Endothelial cell of umbilical vein (primary cell): ENCODE data around the gene LHX4. TPM values are rescaled to one million over a fixed set of nuclear protein-coding genes. Genes with fewer than 3 reads are reported as not detected.

Source experiments
- BruUV-seq: library from RNA; stranded (reverse); fragments of 400-500 nt; replicated peaks from 2 replicates; lab custom pipeline; 2021; lab: Mats Ljungman, UMichigan
- CTCF ChIA-PET: fragments of 300-600, 350-600 bp; sonication (Branson Sonifier 250); formaldehyde crosslinking; loops from one replicate; lab custom pipeline; 2021; ENCODE audit warnings: antibody characterized with exemption, inconsistent platforms; lab: Charles Lee
- POLR2A ChIA-PET: fragments of 300-600, 350-600 bp; sonication (Branson Sonifier 250); formaldehyde crosslinking; loops from one replicate; lab custom pipeline; 2021; ENCODE audit warnings: antibody characterized with exemption, inconsistent platforms; lab: Charles Lee
- DNase-seq: peaks from one replicate; pipeline ENCODE4 v3.0.0-alpha.2; 2011; ENCODE audit warnings: low read depth, low spot score
- FAIRE-seq: peaks from 2 replicates; lab custom pipeline; 2011; peaks lifted over from hg19 to GRCh38; lab: Jason Lieb, UNC
- H2AFZ ChIP-seq: 2 replicates; pipeline ENCODE4 v1.6.0; 2012; ENCODE audit warnings: low read depth, low read length, control low read depth, inconsistent platforms
- H3K27ac ChIP-seq: 2 replicates; pipeline ENCODE4 v1.5.1; 2011; ENCODE audit warnings: low read depth, mild to moderate bottlenecking, control low read depth, low read length, moderate library complexity; ENCODE audit not compliant: insufficient read depth
- H3K27me3 ChIP-seq, 2 experiments: 2 replicates each; pipeline versions ENCODE4 v1.6.0 to v1.6.1; 2011; ENCODE audit warnings: low read length in 2 of 2, mixed read lengths in 1 of 2; ENCODE audit not compliant: control insufficient read depth in 2 of 2, insufficient read depth in 2 of 2
- H3K36me3 ChIP-seq, 2 experiments: 2 replicates in 1 of 2; 3 replicates in 1 of 2; pipeline ENCODE4 v1.5.1; 2011; ENCODE audit warnings: low read length in 2 of 2, mild to moderate bottlenecking in 1 of 2, moderate library complexity in 1 of 2; ENCODE audit not compliant: control insufficient read depth in 2 of 2, insufficient read depth in 2 of 2; ENCODE audit errors: extremely low read depth in 1 of 2
- H3K4me1 ChIP-seq: 3 replicates; pipeline ENCODE4 v1.5.1; 2011; ENCODE audit warnings: mild to moderate bottlenecking, low read length; ENCODE audit not compliant: control insufficient read depth, insufficient read depth; ENCODE audit errors: extremely low read depth
- H3K4me2 ChIP-seq: 2 replicates; pipeline ENCODE4 v1.6.1; 2011; ENCODE audit warnings: low read length, control low read depth, mixed read lengths; ENCODE audit not compliant: insufficient read depth
- H3K4me3 ChIP-seq, 3 experiments: fragments of 200-600 bp in 1 of 3; sonication (generic), shearing (Covaris generic) in 1 of 3; replicated peaks in 1 of 3; 2 replicates each; pipeline ENCODE4 v1.5.1; 2011 to 2016; ENCODE audit warnings: control low read depth in 3 of 3, low read length in 3 of 3, mild to moderate bottlenecking in 2 of 3, inconsistent platforms in 1 of 3, low read depth in 1 of 3, moderate library complexity in 1 of 3; ENCODE audit not compliant: insufficient read depth in 1 of 3
- H3K79me2 ChIP-seq: 2 replicates; pipeline ENCODE4 v1.6.0; 2012; ENCODE audit warnings: low read length, inconsistent platforms; ENCODE audit not compliant: control insufficient read depth, insufficient read depth
- H3K9ac ChIP-seq: replicated peaks from 2 replicates; pipeline ENCODE3; 2011; ENCODE audit warnings: low read length, control low read depth; ENCODE audit not compliant: insufficient read depth; ENCODE audit errors: extremely low read depth
- H3K9me1 ChIP-seq: replicated peaks from 3 replicates; pipeline ENCODE4 v1.6.0; 2011; ENCODE audit warnings: mild to moderate bottlenecking, low read length; ENCODE audit not compliant: control insufficient read depth, insufficient read depth; ENCODE audit errors: extremely low read depth
- H3K9me3 ChIP-seq: replicated peaks from 2 replicates; pipeline ENCODE4 v1.5.1; 2012; ENCODE audit warnings: low read length, inconsistent platforms; ENCODE audit not compliant: control insufficient read depth, insufficient read depth
- H4K20me1 ChIP-seq: replicated peaks from 2 replicates; pipeline ENCODE3; 2011; ENCODE audit warnings: mild to moderate bottlenecking, low read length; ENCODE audit not compliant: control insufficient read depth, insufficient read depth; ENCODE audit errors: extremely low read depth
- EZH2 ChIP-seq: IDR thresholded peaks from 2 replicates; pipeline ENCODE4 v1.6.1; 2012; ENCODE audit warnings: borderline replicate concordance, low read depth, mild to moderate bottlenecking, moderate library complexity, low read length, inconsistent platforms; ENCODE audit not compliant: severe bottlenecking
- FOS ChIP-seq: IDR thresholded peaks from 2 replicates; pipeline ENCODE4 v1.6.1; 2011; ENCODE audit warnings: mild to moderate bottlenecking, low read length, moderate library complexity, borderline replicate concordance; ENCODE audit not compliant: insufficient read depth
- GATA2 ChIP-seq: IDR thresholded peaks from 2 replicates; pipeline ENCODE4 v1.7.0; 2011; ENCODE audit warnings: low read depth, mild to moderate bottlenecking, moderate library complexity, mixed read lengths, low read length; ENCODE audit not compliant: insufficient read length, insufficient read depth
- JUN ChIP-seq: IDR thresholded peaks from 2 replicates; pipeline ENCODE4 v1.6.1; 2011; ENCODE audit warnings: borderline replicate concordance, low read depth; ENCODE audit not compliant: insufficient read length, insufficient read depth
- MYC ChIP-seq: IDR thresholded peaks from one replicate; pipeline ENCODE4 v1.6.1; 2011; ENCODE audit warnings: mild to moderate bottlenecking, low read depth, low read length
- POLR2A ChIP-seq: IDR thresholded peaks from 2 replicates; pipeline ENCODE4 v1.6.1; 2012; ENCODE audit warnings: low read depth, mild to moderate bottlenecking, control low read depth, low read length
- POLR2AphosphoS5 ChIP-seq: IDR thresholded peaks from 2 replicates; pipeline ENCODE4 v1.6.1; 2012; ENCODE audit warnings: low read depth, mild to moderate bottlenecking, control low read depth, low read length, moderate library complexity; ENCODE audit not compliant: insufficient read depth
- dilution Hi-C: fragments of 300-500 bp; cut with MboI; formaldehyde crosslinking; loops from one replicate; pipeline ENCODE4 v1.15.0; 2019; ENCODE audit warnings: low sequenced_read_pairs; ENCODE audit not compliant: extremely low pct_ligation_motif_present
- intact Hi-C: fragments of 100-400 bp; cut with micrococcal nuclease; formaldehyde crosslinking; loops from one replicate; pipeline ENCODE4 v1.10.0; 2022
- polyA plus RNA-seq, 4 experiments: library from polyadenylated mRNA; depleted of rRNA in 3 of 4; stranded (reverse) in 3 of 4; unstranded in 1 of 4; fragments of >200 nt; gene quantifications; 2 replicates each; pipeline versions ENCODE4 v1.2.1 to v1.2.3, GENCODE V29; 2011 to 2012; ENCODE audit warnings: missing spikeins in 1 of 4
- total RNA-seq: library from RNA; stranded (reverse); gene quantifications from 2 replicates; pipeline ENCODE4 v1.2.3, GENCODE V29; 2021
- TF ChIP-seq, protein P1 (sequence below): IDR thresholded peaks from 2 replicates; pipeline ENCODE4 v1.6.1; 2011; ENCODE audit not compliant: insufficient read depth, insufficient read length
- TF ChIP-seq, protein P2 (sequence below), 2 donors: IDR thresholded peaks; 1 replicate in 1 of 2; 2 replicates in 1 of 2; pipeline ENCODE4 v1.5.1; 2011; ENCODE audit warnings: low read length in 2 of 2, mild to moderate bottlenecking in 2 of 2, moderate library complexity in 2 of 2, control low read depth in 1 of 2, inconsistent platforms in 1 of 2, low read depth in 1 of 2; ENCODE audit not compliant: insufficient read depth in 1 of 2; ENCODE audit errors: extremely low read depth in 1 of 2

LHX4 gene
- total and polyA plus RNA-seq, 2 donors (not counting 3 experiments of a cell fraction or from before 2014, with no cell fraction given): not detected

DNA sequence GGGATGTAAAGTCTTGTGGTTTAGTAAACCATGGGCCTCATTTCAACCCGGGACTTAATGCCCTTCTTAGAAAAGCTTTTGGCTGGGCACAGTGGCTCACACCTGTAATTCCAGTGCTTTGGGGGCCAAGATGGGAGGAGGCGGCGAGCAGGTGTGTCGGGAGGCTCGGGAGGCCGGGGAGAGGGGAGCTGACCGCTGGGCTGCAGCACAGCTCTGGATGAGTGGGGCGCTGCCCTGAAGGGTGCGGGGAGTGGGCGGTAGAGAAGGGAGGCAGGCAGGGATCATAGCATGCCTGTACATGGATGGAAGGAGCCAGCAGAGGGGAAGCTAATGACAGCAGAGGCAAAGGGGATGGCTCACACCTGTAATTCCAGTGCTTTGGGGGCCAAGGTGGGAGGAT is 31.0 kb downstream of the LHX4 start:
- Histone ChIP-seq H3K79me2 (no peaks in the 10 kb centered on the region), H3K4me1 (no peaks in the 10 kb centered on the region), H3K9me3 (no peaks in the 10 kb centered on the region), H3K9me1 (no peaks in the 10 kb centered on the region), H3K27ac (no peak overlapping the region), H3K36me3 (no peaks in the 10 kb centered on the region), H2AFZ (no peak overlapping the region), H3K27me3 (no peaks in the 10 kb centered on the region), H3K4me3 (no peak overlapping the region), H4K20me1 (no peaks in the 10 kb centered on the region), H3K4me2 (no peak overlapping the region), H3K9ac (no peak overlapping the region)
- DNase-seq (no peak), FAIRE-seq (no peak)
- POLR2A ChIA-PET: no interaction called here
- intact Hi-C loops (no loop called here), dilution Hi-C loops (no loop called here)
- no TSS peak for BruUV-seq
- TF ChIP-seq GATA2: no peak
- CTCF ChIA-PET: interaction anchor here (1.2 to 3.1 kb wide), 5 partner anchors 9 to 155 kb away, joined by 4 to 28 read pairs (median 4); no protein-coding TSS in a partner anchor

DNA sequence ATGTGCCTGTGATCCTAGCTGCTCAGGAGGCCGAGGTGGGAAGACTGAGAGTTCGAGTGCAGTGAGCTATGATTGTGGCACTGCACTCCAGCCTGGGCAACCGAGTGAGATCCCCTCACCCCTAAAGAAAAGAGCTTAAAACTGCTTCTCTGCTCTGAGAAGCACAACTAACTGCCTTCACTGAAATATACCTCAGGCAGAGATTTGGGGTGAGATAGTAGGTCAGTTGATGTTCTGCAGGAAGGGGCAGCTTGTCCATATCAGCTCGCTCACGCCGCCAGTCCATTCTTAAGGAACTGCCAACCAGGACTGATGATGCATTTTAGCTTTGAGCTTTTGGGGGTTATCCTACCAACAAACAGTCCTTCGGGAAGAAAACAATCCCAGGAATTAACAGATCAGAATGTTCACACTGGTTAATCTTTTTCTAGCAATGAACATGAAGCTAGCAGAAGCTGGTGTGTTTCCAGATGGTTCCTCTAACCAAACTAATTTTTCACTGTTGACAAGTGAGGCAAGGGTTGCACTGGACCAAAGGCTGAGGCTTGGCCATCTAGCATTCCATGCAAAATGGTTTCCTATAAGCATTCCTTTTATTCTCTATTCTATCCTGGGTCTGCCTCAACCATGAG is 31.6 kb downstream of the LHX4 start:
- POLR2A ChIA-PET: no interaction called here
- H3K36me3 ChIP-seq: no peaks in the 10 kb centered on the region

More for the DNA sequence above, 31.6 kb downstream of the LHX4 start:
- DNase-seq (no peak), FAIRE-seq (no peak)
- Histone ChIP-seq H3K9me3 (no peaks in the 10 kb centered on the region), H3K27me3 (no peaks in the 10 kb centered on the region), H3K4me2 (no peak overlapping the region), H3K4me1 (no peaks in the 10 kb centered on the region), H2AFZ (no peak overlapping the region), H3K4me3 (no peak overlapping the region), H3K27ac (no peak overlapping the region), H3K9ac (no peak overlapping the region), H3K79me2 (no peaks in the 10 kb centered on the region), H3K9me1 (no peaks in the 10 kb centered on the region), H4K20me1 (no peaks in the 10 kb centered on the region)
- intact Hi-C loops (no loop called here), dilution Hi-C loops (no loop called here)
- BruUV-seq: no TSS peak
- TF ChIP-seq POLR2A (no peak), FOS (no peak), JUN (no peak), GATA2 (no peak), EZH2 (no peak), MYC (no peak), POLR2AphosphoS5 (no peak)
- TF ChIP-seq, protein P1, sequence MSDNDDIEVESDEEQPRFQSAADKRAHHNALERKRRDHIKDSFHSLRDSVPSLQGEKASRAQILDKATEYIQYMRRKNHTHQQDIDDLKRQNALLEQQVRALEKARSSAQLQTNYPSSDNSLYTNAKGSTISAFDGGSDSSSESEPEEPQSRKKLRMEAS: no peak
- TF ChIP-seq, protein P2, sequence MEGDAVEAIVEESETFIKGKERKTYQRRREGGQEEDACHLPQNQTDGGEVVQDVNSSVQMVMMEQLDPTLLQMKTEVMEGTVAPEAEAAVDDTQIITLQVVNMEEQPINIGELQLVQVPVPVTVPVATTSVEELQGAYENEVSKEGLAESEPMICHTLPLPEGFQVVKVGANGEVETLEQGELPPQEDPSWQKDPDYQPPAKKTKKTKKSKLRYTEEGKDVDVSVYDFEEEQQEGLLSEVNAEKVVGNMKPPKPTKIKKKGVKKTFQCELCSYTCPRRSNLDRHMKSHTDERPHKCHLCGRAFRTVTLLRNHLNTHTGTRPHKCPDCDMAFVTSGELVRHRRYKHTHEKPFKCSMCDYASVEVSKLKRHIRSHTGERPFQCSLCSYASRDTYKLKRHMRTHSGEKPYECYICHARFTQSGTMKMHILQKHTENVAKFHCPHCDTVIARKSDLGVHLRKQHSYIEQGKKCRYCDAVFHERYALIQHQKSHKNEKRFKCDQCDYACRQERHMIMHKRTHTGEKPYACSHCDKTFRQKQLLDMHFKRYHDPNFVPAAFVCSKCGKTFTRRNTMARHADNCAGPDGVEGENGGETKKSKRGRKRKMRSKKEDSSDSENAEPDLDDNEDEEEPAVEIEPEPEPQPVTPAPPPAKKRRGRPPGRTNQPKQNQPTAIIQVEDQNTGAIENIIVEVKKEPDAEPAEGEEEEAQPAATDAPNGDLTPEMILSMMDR (IDR thresholded peaks at IDR 0.05; ENCODE audit: extremely low read depth in 1 of 2, insufficient read depth in 1 of 2, low read depth in 1 of 2, low read length in 2 of 2): no peak
- CTCF ChIA-PET: interaction anchor here (1.2 to 3.1 kb wide), 5 partner anchors 8 to 154 kb away, joined by 4 to 28 read pairs (median 4); no protein-coding TSS in a partner anchor
